Parathyroid adenoma (tissue), 2 donors: ENCODE measurements around the gene EEFSEC.

Source experiments
- H2AFZ ChIP-seq: fragments of 300-600 bp; sonication (generic); one replicate; pipeline ENCODE4 v1.7.0; 2017; ENCODE audit warnings: antibody characterized with exemption, mild to moderate bottlenecking
- H3K27ac ChIP-seq: fragments of 300-600 bp; sonication (generic); one replicate; pipeline ENCODE4 v1.7.0; 2017
- H3K27me3 ChIP-seq: fragments of 300-600 bp; sonication (generic); one replicate; pipeline ENCODE4 v1.7.0; 2017; ENCODE audit warnings: low read length; ENCODE audit not compliant: control insufficient read depth, insufficient read depth
- H3K36me3 ChIP-seq: fragments of 300-600 bp; sonication (generic); one replicate; pipeline ENCODE4 v1.7.0; 2017; ENCODE audit warnings: low read length; ENCODE audit not compliant: control insufficient read depth, insufficient read depth
- H3K4me1 ChIP-seq: fragments of 300-600 bp; sonication (generic); one replicate; pipeline ENCODE4 v1.7.0; 2017; ENCODE audit warnings: control low read depth
- H3K4me2 ChIP-seq: fragments of 300-600 bp; sonication (generic); one replicate; pipeline ENCODE4 v1.7.0; 2017; ENCODE audit warnings: low read length
- H3K4me3 ChIP-seq: fragments of 300-600 bp; sonication (generic); one replicate; pipeline ENCODE4 v1.7.0; 2017; ENCODE audit warnings: low read depth, low read length
- H3K79me2 ChIP-seq: fragments of 300-600 bp; sonication (generic); one replicate; pipeline ENCODE4 v1.7.0; 2017; ENCODE audit warnings: control low read depth
- H3K9ac ChIP-seq: fragments of 300-600 bp; sonication (generic); one replicate; pipeline ENCODE4 v1.7.0; 2017; ENCODE audit warnings: mild to moderate bottlenecking
- H3K9me3 ChIP-seq: fragments of 300-600 bp; sonication (generic); one replicate; pipeline ENCODE4 v1.7.0; 2017; ENCODE audit warnings: low read length; ENCODE audit not compliant: control insufficient read depth
- TF ChIP-seq, protein P1 (sequence below): fragments of 300-600 bp; sonication (generic); IDR thresholded peaks from one replicate; pipeline ENCODE4 v1.7.0; 2017; ENCODE audit warnings: antibody characterized with exemption, mild to moderate bottlenecking
- donor health status: primary hyperparathyroidism.

The EEFSEC gene

DNA sequence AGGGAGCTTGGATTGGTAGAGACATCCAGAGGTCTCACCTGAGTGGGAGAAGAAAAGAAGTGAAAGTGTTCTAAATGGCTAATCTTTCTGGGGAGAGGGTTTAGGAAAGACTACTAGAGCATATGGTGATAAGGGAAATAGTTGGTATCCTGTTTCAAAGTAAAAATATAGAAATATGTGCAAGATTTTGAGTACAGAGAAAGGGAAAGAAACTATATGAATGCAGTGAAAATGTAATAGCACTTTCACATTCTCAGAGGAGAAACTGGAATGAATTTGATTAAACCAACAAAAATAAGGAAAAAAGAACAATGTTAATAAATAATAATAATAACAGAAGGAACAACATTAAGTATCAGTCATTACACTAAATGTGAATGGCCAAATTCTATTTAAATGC is 194.0 kb downstream of the EEFSEC start:
- Histone ChIP-seq H3K4me1 (no peaks in the 10 kb centered on the region), H3K4me3 (no peak overlapping the region), H3K36me3 (no peaks in the 10 kb centered on the region), H3K27ac (no peak overlapping the region), H3K4me2 (no peak overlapping the region), H3K9ac (no peak overlapping the region), H3K27me3 (no peaks in the 10 kb centered on the region), H2AFZ (no peak overlapping the region), H3K9me3 (no peaks in the 10 kb centered on the region), H3K79me2 (peaks cover 3% of the 10 kb centered on the region)
- TF ChIP-seq, protein P1, sequence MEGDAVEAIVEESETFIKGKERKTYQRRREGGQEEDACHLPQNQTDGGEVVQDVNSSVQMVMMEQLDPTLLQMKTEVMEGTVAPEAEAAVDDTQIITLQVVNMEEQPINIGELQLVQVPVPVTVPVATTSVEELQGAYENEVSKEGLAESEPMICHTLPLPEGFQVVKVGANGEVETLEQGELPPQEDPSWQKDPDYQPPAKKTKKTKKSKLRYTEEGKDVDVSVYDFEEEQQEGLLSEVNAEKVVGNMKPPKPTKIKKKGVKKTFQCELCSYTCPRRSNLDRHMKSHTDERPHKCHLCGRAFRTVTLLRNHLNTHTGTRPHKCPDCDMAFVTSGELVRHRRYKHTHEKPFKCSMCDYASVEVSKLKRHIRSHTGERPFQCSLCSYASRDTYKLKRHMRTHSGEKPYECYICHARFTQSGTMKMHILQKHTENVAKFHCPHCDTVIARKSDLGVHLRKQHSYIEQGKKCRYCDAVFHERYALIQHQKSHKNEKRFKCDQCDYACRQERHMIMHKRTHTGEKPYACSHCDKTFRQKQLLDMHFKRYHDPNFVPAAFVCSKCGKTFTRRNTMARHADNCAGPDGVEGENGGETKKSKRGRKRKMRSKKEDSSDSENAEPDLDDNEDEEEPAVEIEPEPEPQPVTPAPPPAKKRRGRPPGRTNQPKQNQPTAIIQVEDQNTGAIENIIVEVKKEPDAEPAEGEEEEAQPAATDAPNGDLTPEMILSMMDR = no peak

DNA sequence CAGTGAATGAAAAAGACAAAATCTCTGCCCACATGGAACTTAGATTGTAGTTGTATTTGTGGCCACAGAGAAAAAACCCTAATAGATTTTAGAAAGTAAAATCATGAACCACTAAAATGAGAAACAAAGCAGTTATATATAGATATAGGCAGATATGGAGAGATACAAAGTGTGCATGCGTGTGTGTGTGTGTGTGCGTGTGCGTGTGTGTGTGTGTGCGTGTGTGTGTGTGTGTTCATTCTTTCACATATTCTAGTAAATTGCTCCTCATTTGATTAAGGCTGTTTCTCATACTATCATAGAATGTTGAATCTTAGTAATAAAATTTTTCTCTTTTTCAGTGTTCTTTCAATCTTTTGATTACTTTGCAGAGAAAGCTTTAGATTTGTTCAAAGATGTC is 194.8 kb downstream of the EEFSEC start:
- no peaks in the 10 kb centered on the region for H3K79me2 ChIP-seq
- H3K9ac ChIP-seq = no peak overlapping the region
- H3K9me3 ChIP-seq = no peaks in the 10 kb centered on the region
- no peaks in the 10 kb centered on the region for H3K27me3 ChIP-seq
- H3K4me2 ChIP-seq = no peak overlapping the region
- TF ChIP-seq, protein P1 = no peak
- H2AFZ ChIP-seq = no peak overlapping the region
- H3K27ac ChIP-seq = no peak overlapping the region
- H3K36me3 ChIP-seq = no peaks in the 10 kb centered on the region
- H3K4me1 ChIP-seq = no peaks in the 10 kb centered on the region
- H3K4me3 ChIP-seq = no peak overlapping the region

DNA sequence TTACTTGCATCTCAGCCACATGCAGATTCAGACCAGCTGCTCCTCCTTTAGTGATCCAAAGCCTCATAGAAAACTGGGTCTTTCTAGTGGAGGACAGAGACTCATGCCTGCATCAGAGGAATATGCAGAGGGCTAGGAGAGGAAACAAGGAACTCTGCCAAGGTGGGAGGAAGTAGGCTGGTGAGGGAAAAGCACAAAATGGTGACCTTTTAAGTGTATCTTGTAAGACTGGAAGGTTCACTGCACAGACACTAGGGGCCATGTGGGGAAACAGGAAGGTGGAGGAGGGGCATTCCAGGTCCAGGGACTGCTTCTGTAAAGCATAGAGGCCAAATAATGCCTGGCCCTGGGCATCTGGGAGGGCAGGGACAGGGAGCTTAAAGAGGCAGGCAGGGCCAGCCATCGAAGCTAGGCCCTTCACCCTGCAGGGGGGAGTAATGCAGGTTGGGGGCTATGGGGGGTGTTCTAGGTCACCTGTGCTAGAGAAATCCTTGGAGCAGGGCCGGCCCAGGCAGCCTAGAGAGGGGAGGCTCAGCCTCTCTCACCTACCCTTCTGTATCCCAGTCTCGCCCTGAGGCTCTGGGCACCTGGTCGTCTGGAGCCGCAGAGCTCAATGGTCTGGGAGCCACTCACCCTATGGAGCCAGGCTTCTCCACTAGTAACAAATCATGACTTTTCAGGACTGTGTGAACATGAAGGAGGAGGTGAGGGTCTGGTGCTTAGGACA is 195.7 kb downstream of the EEFSEC start:
- H2AFZ ChIP-seq = no peak overlapping the region
- TF ChIP-seq, protein P1 = no peak
- H3K27me3 ChIP-seq = no peaks in the 10 kb centered on the region
- H3K79me2 ChIP-seq = no peaks in the 10 kb centered on the region
- no peaks in the 10 kb centered on the region for H3K4me1 ChIP-seq
- no peak overlapping the region for H3K27ac ChIP-seq
- H3K4me2 ChIP-seq = no peak overlapping the region
- no peak overlapping the region for H3K4me3 ChIP-seq
- no peak overlapping the region for H3K9ac ChIP-seq
- no peaks in the 10 kb centered on the region for H3K9me3 ChIP-seq
- H3K36me3 ChIP-seq = no peaks in the 10 kb centered on the region

DNA sequence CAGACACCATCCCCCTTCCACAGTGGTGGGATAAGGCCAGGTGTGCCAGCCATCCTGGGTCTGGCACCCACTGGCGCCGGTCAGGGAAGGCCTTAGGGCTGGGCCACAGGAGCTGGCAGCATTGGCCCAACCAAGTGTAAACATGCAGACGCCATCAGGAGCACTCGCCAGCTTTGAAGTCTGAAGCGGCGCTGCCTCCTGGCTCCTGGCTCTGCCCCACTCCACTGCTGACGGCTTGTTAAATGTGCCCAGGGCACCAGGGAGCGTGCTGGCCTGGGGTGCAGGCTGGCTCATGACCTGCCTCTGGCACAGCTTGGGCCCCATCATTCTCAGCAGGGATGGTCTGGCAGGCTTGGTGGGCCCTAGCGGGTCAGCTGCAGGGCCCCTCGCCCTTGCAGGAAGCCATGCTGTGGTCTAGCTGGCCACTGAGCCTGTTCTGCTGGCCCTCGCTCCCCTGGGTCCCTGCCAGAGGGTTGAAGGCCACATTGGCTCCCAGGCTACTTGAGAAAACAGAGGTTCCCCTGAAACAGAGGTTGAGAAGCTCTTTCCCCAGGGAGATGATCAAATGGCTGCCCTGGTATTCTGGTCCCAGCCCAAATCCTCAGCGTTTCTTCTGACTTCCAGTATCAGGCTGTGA is 196.8 kb downstream of the EEFSEC start:
- H3K27me3 ChIP-seq = no peaks in the 10 kb centered on the region
- H3K4me3 ChIP-seq = no peak overlapping the region
- H3K36me3 ChIP-seq = no peaks in the 10 kb centered on the region
- no peak overlapping the region for H3K4me2 ChIP-seq
- TF ChIP-seq, protein P1 = no peak
- H3K9ac ChIP-seq = no peak overlapping the region
- no peak overlapping the region for H2AFZ ChIP-seq
- H3K4me1 ChIP-seq = no peaks in the 10 kb centered on the region
- H3K27ac ChIP-seq = no peak overlapping the region
- no peaks in the 10 kb centered on the region for H3K79me2 ChIP-seq
- no peaks in the 10 kb centered on the region for H3K9me3 ChIP-seq

DNA sequence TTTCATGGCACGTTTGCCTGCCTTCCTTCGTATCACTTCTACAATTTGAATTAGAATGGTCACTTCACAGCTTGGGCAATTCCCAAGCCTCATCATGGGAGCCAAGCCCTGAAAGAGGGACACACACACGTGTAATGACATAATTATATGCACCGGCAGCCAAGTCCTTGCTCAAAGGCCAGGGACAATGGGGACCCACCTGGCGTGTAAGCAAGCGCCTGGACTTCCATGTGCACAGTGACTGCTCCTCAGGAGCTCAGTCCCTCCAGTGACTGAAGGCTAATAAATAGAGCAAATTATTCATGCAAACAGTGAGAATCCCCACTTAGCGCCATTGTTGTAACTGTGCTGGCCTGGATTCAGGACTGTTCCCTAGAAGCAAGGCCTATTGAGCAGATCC is 198.3 kb downstream of the EEFSEC start:
- Histone ChIP-seq H3K4me1 (no peaks in the 10 kb centered on the region), H3K4me3 (no peak overlapping the region), H3K27ac (no peak overlapping the region), H2AFZ (no peak overlapping the region), H3K79me2 (no peaks in the 10 kb centered on the region), H3K36me3 (no peaks in the 10 kb centered on the region), H3K9ac (no peak overlapping the region), H3K27me3 (no peaks in the 10 kb centered on the region), H3K9me3 (no peaks in the 10 kb centered on the region), H3K4me2 (no peak overlapping the region)
- TF ChIP-seq, protein P1 = no peak
